HCT116 (cell line): Measurements from ENCODE around the gene UMOD. TPM values are rescaled to one million over a fixed set of nuclear protein-coding genes. Genes with fewer than 3 reads are reported as not detected.

Experiments
- ATAC-seq: fragments of 200-7000 bp; cut with Tn5 transposase; 2 replicates; pipeline ENCODE4 v1.9.1; 2020; ENCODE audit warnings: mild to moderate bottlenecking, moderate library complexity
- BruUV-seq: library from RNA; stranded (reverse); fragments of 400-500 nt; replicated peaks from 2 replicates; lab custom pipeline; 2021; lab: Mats Ljungman, UMichigan
- CTCF ChIA-PET: fragments of 300-600 bp; sonication (Branson Sonifier 250); formaldehyde crosslinking; loops from one replicate; lab custom pipeline; 2021; ENCODE audit warnings: antibody characterized with exemption; lab: Charles Lee
- POLR2A ChIA-PET: fragments of 300-600, 350-600 bp; sonication (Branson Sonifier 250); formaldehyde crosslinking; loops from one replicate; lab custom pipeline; 2021; ENCODE audit warnings: antibody characterized with exemption; lab: Charles Lee
- RAD21 ChIA-PET, 2 experiments: fragments of 300-600 bp; sonication (Branson Sonifier 250); formaldehyde crosslinking; loops; one replicate each; lab custom pipeline; 2023; ENCODE audit warnings: low total read pairs in 2 of 2; ENCODE audit not compliant: uncharacterized antibody in 2 of 2, unreplicated experiment in 2 of 2, low non-redundant PET in 1 of 2; lab: Charles Lee
- DNase-seq: peaks from one replicate; pipeline ENCODE4 v3.0.0-alpha.2; 2010; ENCODE audit warnings: low read depth, low spot score
- H2AFZ ChIP-seq: fragments of 200-600 bp; shearing (Covaris generic), sonication (generic); 2 replicates; pipeline ENCODE4 v1.6.1; 2017; ENCODE audit warnings: low read depth, mixed run types, mixed read lengths, antibody characterized with exemption, low read length; ENCODE audit not compliant: poor library complexity, severe bottlenecking
- H3K27ac ChIP-seq: 2 replicates; pipeline ENCODE4 v1.5.1; 2012; ENCODE audit warnings: low read depth, low read length
- H3K27me3 ChIP-seq: fragments of 200-600 bp; sonication (generic); 2 replicates; pipeline ENCODE4 v1.6.1; 2016; ENCODE audit warnings: mixed run types, low read length, mixed read lengths; ENCODE audit not compliant: insufficient read depth
- H3K36me3 ChIP-seq, 2 experiments: fragments of 200-500 bp in 1 of 2; fragments of 200-600 bp in 1 of 2; sonication (Bioruptor generic) in 1 of 2; sonication (generic) in 1 of 2; 2 replicates each; pipeline versions ENCODE4 v1.5.1 to v1.6.1; 2014 to 2016; ENCODE audit warnings: low read length in 2 of 2, inconsistent platforms in 1 of 2, mixed read lengths in 1 of 2, mixed run types in 1 of 2; ENCODE audit not compliant: insufficient read depth in 2 of 2, control insufficient read depth in 1 of 2
- H3K4me1 ChIP-seq, 2 experiments: fragments of 200-600 bp in 1 of 2; sonication (generic) in 1 of 2; 2 replicates each; pipeline versions ENCODE4 v1.5.1 to v1.6.1; 2012 to 2017; ENCODE audit warnings: low read length in 2 of 2, inconsistent platforms in 1 of 2, mild to moderate bottlenecking in 1 of 2, mixed read lengths in 1 of 2, mixed run types in 1 of 2, moderate library complexity in 1 of 2; ENCODE audit not compliant: insufficient read depth in 2 of 2, control insufficient read depth in 1 of 2
- H3K4me2 ChIP-seq: fragments of 200-600 bp; sonication (generic); 2 replicates; pipeline ENCODE4 v1.6.1; 2017; ENCODE audit warnings: mixed run types, low read length, mixed read lengths
- H3K4me3 ChIP-seq, 2 experiments: fragments of 200-600 bp in 1 of 2; sonication (generic) in 1 of 2; replicated peaks in 1 of 2; 2 replicates each; pipeline ENCODE4 v1.5.1; 2011 to 2016; ENCODE audit warnings: low read length in 2 of 2, control low read depth in 1 of 2, low read depth in 1 of 2, mild to moderate bottlenecking in 1 of 2, mixed read lengths in 1 of 2, mixed run types in 1 of 2
- H3K79me2 ChIP-seq: fragments of 200-600 bp; sonication (generic); 2 replicates; pipeline ENCODE4 v1.6.1; 2017; ENCODE audit warnings: mild to moderate bottlenecking, mixed run types, low read length, moderate library complexity, mixed read lengths; ENCODE audit not compliant: insufficient read depth
- H3K9ac ChIP-seq: fragments of 200-600 bp; sonication (generic); 2 replicates; pipeline ENCODE4 v1.6.1; 2016; ENCODE audit warnings: low read length, mixed read lengths
- H3K9me2 ChIP-seq: fragments of 200-600 bp; sonication (generic), shearing (Covaris generic); 2 replicates; pipeline ENCODE4 v1.6.1; 2017; ENCODE audit warnings: mixed run types, mild to moderate bottlenecking, moderate library complexity; ENCODE audit not compliant: insufficient read depth
- H3K9me3 ChIP-seq, 2 experiments: fragments of 200-500 bp in 1 of 2; fragments of 200-600 bp in 1 of 2; sonication (Bioruptor generic) in 1 of 2; sonication (generic) in 1 of 2; 2 replicates each; pipeline ENCODE4 v1.6.1; 2014 to 2017; ENCODE audit warnings: low read length in 2 of 2, mixed read lengths in 2 of 2, inconsistent platforms in 1 of 2, low read depth in 1 of 2, mild to moderate bottlenecking in 1 of 2, mixed run types in 1 of 2, moderate library complexity in 1 of 2; ENCODE audit not compliant: control insufficient read depth in 1 of 2, insufficient read depth in 1 of 2
- H4K20me1 ChIP-seq: fragments of 200-600 bp; sonication (generic), shearing (Covaris generic); 2 replicates; pipeline ENCODE4 v1.6.1; 2017; ENCODE audit warnings: mixed run types, mild to moderate bottlenecking, moderate library complexity; ENCODE audit not compliant: insufficient read depth
- CBX3 ChIP-seq: IDR thresholded peaks from 2 replicates; pipeline ENCODE4 v1.6.1; 2012; ENCODE audit warnings: low read depth
- CTCF ChIP-seq, 3 experiments: fragments of 200-600 bp in 1 of 3; sonication (generic) in 1 of 3; IDR thresholded peaks in 2 of 3; conservative IDR thresholded peaks in 1 of 3; 2 replicates each; pipeline ENCODE4 v1.5.1; 2012 to 2017; ENCODE audit warnings: low read depth in 2 of 3, low read length in 2 of 3, antibody characterized with exemption in 1 of 3, borderline replicate concordance in 1 of 3, control low read depth in 1 of 3, mild to moderate bottlenecking in 1 of 3, mixed read lengths in 1 of 3, mixed run types in 1 of 3, moderate library complexity in 1 of 3; ENCODE audit not compliant: insufficient read depth in 1 of 3
- EGR1 ChIP-seq: IDR thresholded peaks from 2 replicates; pipeline ENCODE4 v1.6.1; 2012; ENCODE audit warnings: low read depth
- ELF1 ChIP-seq: IDR thresholded peaks from 2 replicates; pipeline ENCODE4 v1.6.1; 2012; ENCODE audit warnings: low read depth, borderline replicate concordance
- EZH2 ChIP-seq: fragments of 200-600 bp; sonication (generic); IDR thresholded peaks from 2 replicates; pipeline ENCODE4 v1.6.1; 2017; ENCODE audit warnings: antibody characterized with exemption, mixed run types
- EZH2phosphoT487 ChIP-seq: fragments of 200-600 bp; IDR thresholded peaks from 2 replicates; pipeline ENCODE4 v1.6.1; 2018; ENCODE audit warnings: antibody characterized with exemption, borderline replicate concordance
- FOSL1 ChIP-seq: IDR thresholded peaks from 2 replicates; pipeline ENCODE4 v1.6.1; 2012; ENCODE audit warnings: low read depth
- JUND ChIP-seq: IDR thresholded peaks from 2 replicates; pipeline ENCODE4 v1.6.1; 2012
- POLR2A ChIP-seq: IDR thresholded peaks from 2 replicates; pipeline ENCODE4 v1.7.0; 2011; ENCODE audit warnings: borderline replicate concordance; ENCODE audit not compliant: insufficient read depth, insufficient read length; ENCODE audit errors: extremely low read depth
- POLR2AphosphoS5 ChIP-seq: IDR thresholded peaks from 2 replicates; pipeline ENCODE4 v1.6.1; 2011; ENCODE audit warnings: mild to moderate bottlenecking, low read depth, low read length, moderate library complexity
- RAD21 ChIP-seq: IDR thresholded peaks from 2 replicates; pipeline ENCODE4 v1.6.1; 2012; ENCODE audit warnings: low read depth, mild to moderate bottlenecking
- SIN3A ChIP-seq: IDR thresholded peaks from 2 replicates; pipeline ENCODE4 v1.6.1; 2012; ENCODE audit warnings: low read depth
- SP1 ChIP-seq: IDR thresholded peaks from 2 replicates; pipeline ENCODE4 v1.6.1; 2012; ENCODE audit warnings: low read depth
- SRF ChIP-seq: IDR thresholded peaks from 2 replicates; pipeline ENCODE4 v1.6.1; 2012; ENCODE audit warnings: low read depth
- TCF7L2 ChIP-seq: IDR thresholded peaks from 2 replicates; pipeline ENCODE4 v1.7.0; 2011; ENCODE audit warnings: borderline replicate concordance, inconsistent platforms; ENCODE audit not compliant: insufficient read depth, insufficient read length; ENCODE audit errors: extremely low read depth
- YY1 ChIP-seq: IDR thresholded peaks from 2 replicates; pipeline ENCODE4 v1.6.1; 2011; ENCODE audit warnings: low read length, low read depth, moderate library complexity, mild to moderate bottlenecking; ENCODE audit not compliant: insufficient replicate concordance; ENCODE audit errors: extremely low read depth
- ZFX ChIP-seq: fragments of 450-650 bp; IDR thresholded peaks from 2 replicates; pipeline ENCODE4 v1.6.1; 2017
- ZNF274 ChIP-seq: fragments of 200-500 bp; sonication (Bioruptor generic); IDR thresholded peaks from 2 replicates; pipeline ENCODE4 v1.6.1; 2014; ENCODE audit warnings: mild to moderate bottlenecking, low read depth, low read length, inconsistent platforms
- intact Hi-C: fragments of 100-400 bp; cut with micrococcal nuclease; formaldehyde crosslinking; loops from 2 replicates; pipeline ENCODE4 v1.10.0; 2022
- total RNA-seq: library from RNA; stranded (reverse); gene quantifications from one replicate; pipeline ENCODE4 v1.2.1, GENCODE V29; 2021; ENCODE audit not compliant: unreplicated experiment
- TF ChIP-seq, protein P1 (sequence below): IDR thresholded peaks from 2 replicates; pipeline ENCODE4 v1.6.1; 2012; ENCODE audit warnings: low read depth
- TF ChIP-seq, protein P2 (sequence below): IDR thresholded peaks from 2 replicates; pipeline ENCODE4 v1.6.1; 2012

UMOD gene
- total RNA-seq, 1 experiment from 2014 or later: not detected

DNA sequence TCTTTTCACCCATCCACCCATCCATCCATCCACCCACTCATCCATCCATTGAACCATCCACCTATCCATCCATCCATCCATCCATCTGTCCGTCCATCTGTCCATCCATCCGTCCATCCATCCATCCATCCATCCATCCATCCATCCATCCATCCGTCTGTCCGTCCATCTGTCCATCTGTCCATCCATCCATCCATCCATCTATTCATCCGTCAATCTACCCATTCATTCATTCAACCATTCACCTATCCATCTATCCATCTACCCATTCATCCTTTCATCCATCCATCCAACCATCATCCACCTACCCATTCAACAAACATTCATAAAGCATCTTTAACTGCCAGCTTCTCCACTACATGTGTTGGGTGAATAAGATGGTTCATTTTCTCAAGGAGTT is 54.1 kb downstream of the UMOD start:
- intact Hi-C loops: no loop called here
- H3K36me3 ChIP-seq: no peaks in the 10 kb centered on the region
- no peak overlapping the region for H3K4me2 ChIP-seq
- H2AFZ ChIP-seq: no peak overlapping the region
- ChIA-PET POLR2A (no interaction called here), CTCF (interaction anchor here (6.6 kb wide), 1 partner anchor 391 kb away, joined by 232 read pairs; no protein-coding TSS in a partner anchor), RAD21 (interaction anchor here in 1 of 2 experiments (2.5 kb wide), 1 partner anchor 391 kb away, joined by 23 read pairs; no protein-coding TSS in a partner anchor)
- no TSS peak for BruUV-seq
- no peaks in the 10 kb centered on the region for H4K20me1 ChIP-seq
- H3K9me3 ChIP-seq: no peaks in the 10 kb centered on the region
- TF ChIP-seq ZNF274 (no peak), FOSL1 (no peak), POLR2AphosphoS5 (no peak), EZH2 (no peak), ELF1 (no peak), ZFX (no peak), CBX3 (no peak), SP1 (no peak), YY1 (no peak), POLR2A (no peak), RAD21 (no peak), EGR1 (no peak), SRF (no peak), EZH2phosphoT487 (no peak), TCF7L2 (no peak), CTCF (IDR thresholded peaks at IDR 0.05 in 2 of 3, conservative IDR thresholded peaks at IDR 0.05 in 1 of 3; ENCODE audit: borderline replicate concordance in 1 of 3, insufficient read depth in 1 of 3, low read depth in 2 of 3, low read length in 2 of 3) (no peak), JUND (no peak), SIN3A (no peak)
- TF ChIP-seq, protein P1, sequence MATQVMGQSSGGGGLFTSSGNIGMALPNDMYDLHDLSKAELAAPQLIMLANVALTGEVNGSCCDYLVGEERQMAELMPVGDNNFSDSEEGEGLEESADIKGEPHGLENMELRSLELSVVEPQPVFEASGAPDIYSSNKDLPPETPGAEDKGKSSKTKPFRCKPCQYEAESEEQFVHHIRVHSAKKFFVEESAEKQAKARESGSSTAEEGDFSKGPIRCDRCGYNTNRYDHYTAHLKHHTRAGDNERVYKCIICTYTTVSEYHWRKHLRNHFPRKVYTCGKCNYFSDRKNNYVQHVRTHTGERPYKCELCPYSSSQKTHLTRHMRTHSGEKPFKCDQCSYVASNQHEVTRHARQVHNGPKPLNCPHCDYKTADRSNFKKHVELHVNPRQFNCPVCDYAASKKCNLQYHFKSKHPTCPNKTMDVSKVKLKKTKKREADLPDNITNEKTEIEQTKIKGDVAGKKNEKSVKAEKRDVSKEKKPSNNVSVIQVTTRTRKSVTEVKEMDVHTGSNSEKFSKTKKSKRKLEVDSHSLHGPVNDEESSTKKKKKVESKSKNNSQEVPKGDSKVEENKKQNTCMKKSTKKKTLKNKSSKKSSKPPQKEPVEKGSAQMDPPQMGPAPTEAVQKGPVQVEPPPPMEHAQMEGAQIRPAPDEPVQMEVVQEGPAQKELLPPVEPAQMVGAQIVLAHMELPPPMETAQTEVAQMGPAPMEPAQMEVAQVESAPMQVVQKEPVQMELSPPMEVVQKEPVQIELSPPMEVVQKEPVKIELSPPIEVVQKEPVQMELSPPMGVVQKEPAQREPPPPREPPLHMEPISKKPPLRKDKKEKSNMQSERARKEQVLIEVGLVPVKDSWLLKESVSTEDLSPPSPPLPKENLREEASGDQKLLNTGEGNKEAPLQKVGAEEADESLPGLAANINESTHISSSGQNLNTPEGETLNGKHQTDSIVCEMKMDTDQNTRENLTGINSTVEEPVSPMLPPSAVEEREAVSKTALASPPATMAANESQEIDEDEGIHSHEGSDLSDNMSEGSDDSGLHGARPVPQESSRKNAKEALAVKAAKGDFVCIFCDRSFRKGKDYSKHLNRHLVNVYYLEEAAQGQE: no peak
- TF ChIP-seq, protein P2, sequence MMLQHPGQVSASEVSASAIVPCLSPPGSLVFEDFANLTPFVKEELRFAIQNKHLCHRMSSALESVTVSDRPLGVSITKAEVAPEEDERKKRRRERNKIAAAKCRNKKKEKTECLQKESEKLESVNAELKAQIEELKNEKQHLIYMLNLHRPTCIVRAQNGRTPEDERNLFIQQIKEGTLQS: no peak
- H3K27me3 ChIP-seq: peaks cover 39% of the 10 kb centered on the region
- H3K79me2 ChIP-seq: no peaks in the 10 kb centered on the region
- no peak for DNase-seq
- H3K4me3 ChIP-seq: no peak overlapping the region
- H3K9me2 ChIP-seq: no peaks in the 10 kb centered on the region
- no peak overlapping the region for H3K27ac ChIP-seq
- H3K4me1 ChIP-seq: no peaks in the 10 kb centered on the region
- no peak overlapping the region for H3K9ac ChIP-seq
- ATAC-seq: no peak
